DOHH2 (cell line): ENCODE data around the gene LRP1-AS.

ENCODE experiments used
- H3F3A ChIP-seq: fragments of 200-600 bp; sonication (generic), shearing (Covaris generic); 2 replicates; pipeline ENCODE4 v1.6.0; 2016; ENCODE audit warnings: antibody characterized with exemption, mild to moderate bottlenecking; ENCODE audit not compliant: control insufficient read depth, insufficient read depth
- H3K27ac ChIP-seq: fragments of 200-600 bp; sonication (generic); 2 replicates; pipeline ENCODE4 v1.5.1; 2014; ENCODE audit warnings: low read depth, mild to moderate bottlenecking, low read length, moderate library complexity
- H3K27me3 ChIP-seq: fragments of 200-600 bp; sonication (generic); 2 replicates; pipeline ENCODE4 v1.6.1; 2014; ENCODE audit warnings: mild to moderate bottlenecking, low read length, mixed read lengths; ENCODE audit not compliant: control insufficient read depth
- H3K36me3 ChIP-seq: fragments of 200-600 bp; sonication (generic); 2 replicates; pipeline ENCODE4 v1.6.1; 2014; ENCODE audit warnings: mild to moderate bottlenecking, low read length, moderate library complexity, mixed read lengths; ENCODE audit not compliant: control insufficient read depth
- H3K4me1 ChIP-seq: fragments of 200-600 bp; sonication (generic); 2 replicates; pipeline ENCODE4 v1.6.1; 2014; ENCODE audit warnings: mild to moderate bottlenecking, low read length, mixed read lengths; ENCODE audit not compliant: control insufficient read depth
- H3K4me2 ChIP-seq: fragments of 200-600 bp; sonication (generic); 2 replicates; pipeline ENCODE4 v1.6.0; 2014; ENCODE audit warnings: mild to moderate bottlenecking, low read length, moderate library complexity
- H3K4me3 ChIP-seq: fragments of 200-600 bp; sonication (generic); 2 replicates; pipeline ENCODE4 v1.5.1; 2014; ENCODE audit warnings: mild to moderate bottlenecking, low read length, mixed read lengths
- H3K79me2 ChIP-seq: fragments of 200-600 bp; sonication (generic); 2 replicates; pipeline ENCODE4 v1.6.1; 2014; ENCODE audit warnings: mild to moderate bottlenecking, low read length, mixed read lengths; ENCODE audit not compliant: control insufficient read depth
- H3K9me2 ChIP-seq: fragments of 200-600 bp; sonication (generic); replicated peaks from 2 replicates; pipeline ENCODE4 v1.6.1; 2014; ENCODE audit warnings: mild to moderate bottlenecking, low read length, mixed read lengths; ENCODE audit not compliant: control insufficient read depth
- H3K9me3 ChIP-seq: fragments of 200-600 bp; sonication (generic); 2 replicates; pipeline ENCODE4 v1.6.1; 2014; ENCODE audit warnings: antibody characterized with exemption, low read length, mixed read lengths; ENCODE audit not compliant: control insufficient read depth, insufficient read depth
- H4K20me1 ChIP-seq: fragments of 200-600 bp; sonication (generic); 2 replicates; pipeline ENCODE4 v1.6.0; 2014; ENCODE audit warnings: low read depth, mild to moderate bottlenecking, antibody characterized with exemption, low read length, moderate library complexity; ENCODE audit not compliant: control insufficient read depth, insufficient read depth
- EZH2phosphoT487 ChIP-seq: fragments of 200-600 bp; sonication (generic); IDR thresholded peaks from 2 replicates; pipeline ENCODE4 v1.6.1; 2017; ENCODE audit warnings: borderline replicate concordance, mild to moderate bottlenecking, antibody characterized with exemption, low read length, moderate library complexity, mixed read lengths
- TF ChIP-seq, protein P1 (sequence below): fragments of 200-600 bp; sonication (generic); IDR thresholded peaks from one replicate; pipeline ENCODE4 v1.5.1; 2014; ENCODE audit warnings: antibody characterized with exemption, mild to moderate bottlenecking, low read depth, low read length; ENCODE audit not compliant: poor library complexity, severe bottlenecking

Gene LRP1-AS

DNA sequence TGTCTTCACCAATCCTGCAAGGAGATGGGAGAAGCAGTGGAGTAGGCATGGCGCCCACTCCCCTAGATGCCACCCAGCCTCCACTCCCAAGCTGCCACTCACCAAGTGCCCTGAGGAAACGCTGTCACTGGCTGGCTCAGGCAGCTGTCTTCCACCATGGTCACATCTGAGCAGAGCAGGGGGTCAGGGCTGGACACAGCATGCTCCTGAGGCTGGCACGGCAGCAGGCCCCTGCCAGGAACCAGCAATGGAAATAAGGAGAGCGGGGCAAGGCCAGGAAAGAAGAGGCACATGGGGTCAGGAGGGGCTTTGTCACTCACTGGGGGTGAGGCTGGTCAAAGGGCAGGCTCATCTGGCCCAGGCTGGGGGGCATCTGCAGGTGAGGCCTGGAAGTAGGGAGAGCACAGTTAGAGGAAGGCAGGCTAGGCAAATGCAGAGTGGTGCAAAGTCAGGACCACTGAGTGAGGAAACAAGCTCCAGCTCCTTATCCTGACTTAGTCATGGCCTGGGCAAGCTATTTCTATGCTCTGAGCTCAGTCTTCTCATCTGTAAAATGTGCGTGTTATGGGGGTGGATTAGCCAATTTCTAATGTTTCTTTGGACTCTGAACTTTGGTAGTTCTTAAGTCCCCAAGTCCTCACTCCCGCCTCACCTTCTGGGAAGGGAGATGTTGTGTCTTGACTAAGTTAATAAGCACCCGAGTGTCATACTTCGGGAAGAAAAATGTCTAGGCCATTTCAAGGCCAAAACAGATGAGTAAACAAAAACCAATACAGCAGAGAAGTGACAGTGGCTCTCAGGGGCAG, 50.5 kb downstream of the LRP1-AS start:
- Histone ChIP-seq H3K9me2 (no peaks in the 10 kb centered on the region), H3K4me3 (no peak overlapping the region), H3K9me3 (no peaks in the 10 kb centered on the region), H3K4me1 (peaks cover 17% of the 10 kb centered on the region), H3K36me3 (peaks cover 68% of the 10 kb centered on the region), H3F3A (peaks cover 16% of the 10 kb centered on the region), H4K20me1 (no peaks in the 10 kb centered on the region), H3K4me2 (no peak overlapping the region), H3K27ac (no peak overlapping the region), H3K27me3 (no peaks in the 10 kb centered on the region), H3K79me2 (no peaks in the 10 kb centered on the region)
- TF ChIP-seq, protein P1, sequence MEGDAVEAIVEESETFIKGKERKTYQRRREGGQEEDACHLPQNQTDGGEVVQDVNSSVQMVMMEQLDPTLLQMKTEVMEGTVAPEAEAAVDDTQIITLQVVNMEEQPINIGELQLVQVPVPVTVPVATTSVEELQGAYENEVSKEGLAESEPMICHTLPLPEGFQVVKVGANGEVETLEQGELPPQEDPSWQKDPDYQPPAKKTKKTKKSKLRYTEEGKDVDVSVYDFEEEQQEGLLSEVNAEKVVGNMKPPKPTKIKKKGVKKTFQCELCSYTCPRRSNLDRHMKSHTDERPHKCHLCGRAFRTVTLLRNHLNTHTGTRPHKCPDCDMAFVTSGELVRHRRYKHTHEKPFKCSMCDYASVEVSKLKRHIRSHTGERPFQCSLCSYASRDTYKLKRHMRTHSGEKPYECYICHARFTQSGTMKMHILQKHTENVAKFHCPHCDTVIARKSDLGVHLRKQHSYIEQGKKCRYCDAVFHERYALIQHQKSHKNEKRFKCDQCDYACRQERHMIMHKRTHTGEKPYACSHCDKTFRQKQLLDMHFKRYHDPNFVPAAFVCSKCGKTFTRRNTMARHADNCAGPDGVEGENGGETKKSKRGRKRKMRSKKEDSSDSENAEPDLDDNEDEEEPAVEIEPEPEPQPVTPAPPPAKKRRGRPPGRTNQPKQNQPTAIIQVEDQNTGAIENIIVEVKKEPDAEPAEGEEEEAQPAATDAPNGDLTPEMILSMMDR: no peak

DNA sequence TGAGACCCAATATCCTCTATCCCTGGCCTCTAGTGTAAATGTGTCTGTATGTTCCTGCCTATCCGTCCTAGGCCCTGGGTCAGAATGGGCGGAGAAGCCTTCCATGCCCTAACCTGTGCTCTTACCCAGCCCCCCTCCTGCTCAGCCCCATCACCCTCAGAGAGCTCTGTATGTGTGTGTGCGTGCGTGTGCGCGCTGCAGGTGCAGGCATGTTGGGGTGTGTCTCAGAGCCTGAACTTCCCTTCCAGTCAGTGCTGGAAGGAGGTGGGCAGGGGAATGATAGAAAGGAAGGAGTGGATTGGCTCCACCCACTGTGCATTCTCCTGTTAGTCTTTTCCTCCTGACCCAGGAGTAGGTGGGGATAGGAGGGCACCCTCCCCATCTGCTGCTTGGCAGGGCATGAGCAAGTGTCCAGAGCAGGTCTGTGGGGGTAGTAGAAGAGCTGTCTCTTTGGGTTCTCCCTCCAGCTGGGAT, 51.3 kb downstream of the LRP1-AS start:
- no peak overlapping the region for H3K4me2 ChIP-seq
- H3K4me3 ChIP-seq: no peak overlapping the region
- no peaks in the 10 kb centered on the region for H4K20me1 ChIP-seq
- no peaks in the 10 kb centered on the region for H3K27me3 ChIP-seq
- H3K9me3 ChIP-seq: no peaks in the 10 kb centered on the region
- H3K36me3 ChIP-seq: peaks cover 64% of the 10 kb centered on the region
- H3K79me2 ChIP-seq: no peaks in the 10 kb centered on the region
- H3K27ac ChIP-seq: no peak overlapping the region
- peaks cover 17% of the 10 kb centered on the region for H3K4me1 ChIP-seq
- peaks cover 17% of the 10 kb centered on the region for H3F3A ChIP-seq
- no peak for TF ChIP-seq EZH2phosphoT487
- TF ChIP-seq, protein P1: no peak
- no peaks in the 10 kb centered on the region for H3K9me2 ChIP-seq

DNA sequence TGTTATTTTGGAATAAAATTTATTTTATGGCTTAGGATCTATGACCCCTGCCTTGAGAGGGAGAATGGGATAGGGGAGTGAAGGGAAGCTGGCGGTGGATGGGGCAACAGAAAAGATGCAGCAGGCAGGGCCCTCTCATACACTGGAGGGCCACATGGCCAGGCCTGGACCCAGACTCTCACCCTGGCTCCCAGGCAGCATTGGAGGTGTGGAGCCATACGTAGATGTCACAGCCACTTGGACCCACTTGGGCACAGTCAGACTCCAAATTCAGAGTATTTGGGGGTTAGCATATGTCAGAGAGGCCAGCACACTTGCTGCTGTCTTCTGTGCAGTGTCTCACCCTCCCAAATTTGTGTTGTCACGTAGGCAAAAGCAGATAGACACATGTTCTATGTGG, 52.0 kb downstream of the LRP1-AS start:
- no peaks in the 10 kb centered on the region for H3K9me3 ChIP-seq
- TF ChIP-seq, protein P1: no peak
- TF ChIP-seq EZH2phosphoT487: no peak
- no peaks in the 10 kb centered on the region for H3K27me3 ChIP-seq
- no peaks in the 10 kb centered on the region for H4K20me1 ChIP-seq
- H3K79me2 ChIP-seq: no peaks in the 10 kb centered on the region
- no peaks in the 10 kb centered on the region for H3K9me2 ChIP-seq
- no peak overlapping the region for H3K4me3 ChIP-seq
- peaks cover 17% of the 10 kb centered on the region for H3K4me1 ChIP-seq
- peaks cover 17% of the 10 kb centered on the region for H3F3A ChIP-seq
- peaks cover 64% of the 10 kb centered on the region for H3K36me3 ChIP-seq
- H3K27ac ChIP-seq: no peak overlapping the region
- no peak overlapping the region for H3K4me2 ChIP-seq
